Body of pancreas (tissue), 4 donors: Measurements from ENCODE around the gene KLKB1.

ENCODE experiments used
- POLR2A ChIP-seq, 3 donors: fragments of 450-650 bp; IDR thresholded peaks; one replicate each; pipeline ENCODE4 v1.6.1; 2016; ENCODE audit warnings: antibody characterized with exemption in 3 of 3, mild to moderate bottlenecking in 2 of 3
- TF ChIP-seq, protein P1 (sequence below), 7 experiments: fragments of 450-650 bp in 4 of 7; fragments of 200-600 bp in 3 of 7; sonication (generic) in 3 of 7; IDR thresholded peaks; one replicate each; pipeline ENCODE4 v1.5.1; 2016 to 2019; ENCODE audit warnings: antibody characterized with exemption in 7 of 7

DNA sequence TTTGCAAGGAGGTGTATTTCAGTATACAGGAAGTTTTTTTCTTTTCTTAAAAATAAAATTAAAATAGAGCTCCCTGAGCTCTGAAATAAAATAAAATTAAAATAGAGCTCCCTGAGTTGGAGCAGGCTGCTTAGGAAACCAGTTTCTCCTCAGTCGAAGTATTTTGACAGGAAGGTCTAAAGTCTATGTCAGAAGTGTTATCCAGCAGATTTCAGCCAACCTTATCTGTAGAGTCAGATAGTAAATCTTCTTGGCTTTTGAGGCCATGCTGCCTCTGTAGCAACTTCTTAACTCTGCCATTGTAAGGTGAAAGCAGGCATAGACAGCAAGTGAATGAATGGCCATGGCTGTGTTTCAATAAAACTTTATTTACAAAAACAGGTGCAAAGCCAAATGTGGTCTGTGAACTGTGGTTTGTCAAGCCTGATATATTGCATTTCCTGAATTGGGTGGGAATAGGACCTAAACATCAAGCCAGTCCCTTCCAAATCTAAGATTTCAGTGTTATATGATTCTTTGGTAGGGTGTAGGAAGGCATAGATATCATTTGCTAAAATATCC lies 9.5 kb upstream of the KLKB1 start:
- TF ChIP-seq, protein P1, sequence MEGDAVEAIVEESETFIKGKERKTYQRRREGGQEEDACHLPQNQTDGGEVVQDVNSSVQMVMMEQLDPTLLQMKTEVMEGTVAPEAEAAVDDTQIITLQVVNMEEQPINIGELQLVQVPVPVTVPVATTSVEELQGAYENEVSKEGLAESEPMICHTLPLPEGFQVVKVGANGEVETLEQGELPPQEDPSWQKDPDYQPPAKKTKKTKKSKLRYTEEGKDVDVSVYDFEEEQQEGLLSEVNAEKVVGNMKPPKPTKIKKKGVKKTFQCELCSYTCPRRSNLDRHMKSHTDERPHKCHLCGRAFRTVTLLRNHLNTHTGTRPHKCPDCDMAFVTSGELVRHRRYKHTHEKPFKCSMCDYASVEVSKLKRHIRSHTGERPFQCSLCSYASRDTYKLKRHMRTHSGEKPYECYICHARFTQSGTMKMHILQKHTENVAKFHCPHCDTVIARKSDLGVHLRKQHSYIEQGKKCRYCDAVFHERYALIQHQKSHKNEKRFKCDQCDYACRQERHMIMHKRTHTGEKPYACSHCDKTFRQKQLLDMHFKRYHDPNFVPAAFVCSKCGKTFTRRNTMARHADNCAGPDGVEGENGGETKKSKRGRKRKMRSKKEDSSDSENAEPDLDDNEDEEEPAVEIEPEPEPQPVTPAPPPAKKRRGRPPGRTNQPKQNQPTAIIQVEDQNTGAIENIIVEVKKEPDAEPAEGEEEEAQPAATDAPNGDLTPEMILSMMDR (IDR thresholded peaks at IDR 0.05) = no peak
- TF ChIP-seq POLR2A (IDR thresholded peaks at IDR 0.05) = no peak
